GM12801 (cell line): ENCODE data around the gene C11orf58.

ENCODE experiments used
- TF ChIP-seq, protein P1 (sequence below): IDR thresholded peaks from one replicate; pipeline ENCODE4 v1.5.1; 2011; ENCODE audit warnings: control low read depth; ENCODE audit not compliant: insufficient read length; ENCODE audit errors: extremely low read depth

The C11orf58 gene

DNA sequence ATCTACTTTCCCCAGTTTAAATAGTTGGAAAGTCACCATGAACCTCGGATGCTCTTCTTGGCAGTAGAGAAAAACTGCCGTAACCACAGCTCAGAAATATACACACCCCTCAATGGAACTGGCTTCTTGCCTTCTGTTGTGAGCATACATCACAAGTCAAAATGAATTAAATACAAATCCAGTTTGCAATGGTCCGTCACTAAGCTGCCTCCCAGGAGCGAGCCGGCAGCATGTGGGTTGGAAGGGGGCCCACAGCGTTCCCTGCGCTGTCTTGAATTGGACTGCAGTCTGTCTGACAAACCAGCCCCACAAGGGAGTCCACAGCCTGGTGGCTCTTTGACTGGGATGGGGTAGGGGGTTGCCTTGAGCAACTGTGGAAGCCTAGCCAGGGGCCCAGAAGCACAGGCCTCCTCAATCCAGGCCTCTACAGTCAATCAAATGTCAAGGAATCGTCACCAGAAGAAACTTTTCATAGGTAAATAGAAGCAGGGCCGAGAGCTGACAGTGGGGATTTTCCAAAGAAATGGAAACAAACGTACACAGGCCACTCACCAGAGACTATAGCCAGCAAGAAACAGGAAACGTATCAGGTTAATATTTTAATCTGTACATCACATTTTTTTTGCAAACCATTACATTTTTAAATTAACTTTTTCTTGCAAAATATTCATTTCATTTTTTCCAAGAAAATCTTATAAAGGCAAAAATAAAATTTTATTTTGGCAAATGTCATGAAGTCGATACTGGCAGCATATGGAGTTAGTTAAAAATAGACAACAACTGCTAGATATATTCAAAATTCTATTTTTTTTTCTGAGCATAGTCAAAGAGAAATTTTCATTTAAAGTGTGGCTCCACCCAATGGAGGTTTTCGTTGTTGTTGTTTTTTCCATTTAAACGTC is 38.5 kb downstream of the C11orf58 start:
- TF ChIP-seq, protein P1, sequence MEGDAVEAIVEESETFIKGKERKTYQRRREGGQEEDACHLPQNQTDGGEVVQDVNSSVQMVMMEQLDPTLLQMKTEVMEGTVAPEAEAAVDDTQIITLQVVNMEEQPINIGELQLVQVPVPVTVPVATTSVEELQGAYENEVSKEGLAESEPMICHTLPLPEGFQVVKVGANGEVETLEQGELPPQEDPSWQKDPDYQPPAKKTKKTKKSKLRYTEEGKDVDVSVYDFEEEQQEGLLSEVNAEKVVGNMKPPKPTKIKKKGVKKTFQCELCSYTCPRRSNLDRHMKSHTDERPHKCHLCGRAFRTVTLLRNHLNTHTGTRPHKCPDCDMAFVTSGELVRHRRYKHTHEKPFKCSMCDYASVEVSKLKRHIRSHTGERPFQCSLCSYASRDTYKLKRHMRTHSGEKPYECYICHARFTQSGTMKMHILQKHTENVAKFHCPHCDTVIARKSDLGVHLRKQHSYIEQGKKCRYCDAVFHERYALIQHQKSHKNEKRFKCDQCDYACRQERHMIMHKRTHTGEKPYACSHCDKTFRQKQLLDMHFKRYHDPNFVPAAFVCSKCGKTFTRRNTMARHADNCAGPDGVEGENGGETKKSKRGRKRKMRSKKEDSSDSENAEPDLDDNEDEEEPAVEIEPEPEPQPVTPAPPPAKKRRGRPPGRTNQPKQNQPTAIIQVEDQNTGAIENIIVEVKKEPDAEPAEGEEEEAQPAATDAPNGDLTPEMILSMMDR = no peak

DNA sequence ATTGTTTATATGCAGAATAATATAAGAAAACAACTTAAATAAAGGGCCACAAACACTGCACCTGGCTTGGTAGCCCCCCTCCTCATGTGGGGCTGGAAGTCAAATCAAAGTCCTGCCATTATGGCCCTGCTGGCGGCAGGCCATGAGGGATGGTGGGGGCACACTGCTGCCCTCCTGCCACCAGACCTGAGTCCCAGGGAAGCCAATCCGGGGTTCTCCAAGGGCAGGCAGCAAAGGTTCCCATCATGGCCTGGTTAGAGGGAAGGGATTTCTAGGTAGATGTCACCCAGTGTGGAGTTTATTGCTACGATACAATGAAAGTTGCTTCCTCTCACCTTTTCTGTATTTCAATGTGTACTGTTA is 39.1 kb downstream of the C11orf58 start:
- TF ChIP-seq, protein P1 = no peak

DNA sequence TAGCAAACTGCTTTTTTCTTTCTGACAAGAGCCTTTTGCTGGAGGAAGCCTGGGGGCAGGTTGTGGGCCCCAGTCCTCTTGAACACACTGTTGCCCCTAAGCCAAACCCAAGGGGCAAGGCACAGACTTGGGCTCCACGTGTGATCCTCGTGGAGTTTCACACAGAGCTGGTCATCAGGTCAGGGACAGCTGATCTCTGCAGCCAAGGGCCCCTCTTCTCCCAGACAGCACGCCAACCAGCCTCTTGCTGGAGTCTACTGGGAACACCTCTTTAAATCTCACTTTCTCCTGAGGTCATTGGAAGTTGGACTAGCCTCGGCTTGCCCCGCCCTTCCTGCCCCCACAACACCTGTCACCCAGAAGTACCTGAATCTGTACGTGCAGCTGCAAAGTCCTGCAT is 39.8 kb downstream of the C11orf58 start:
- TF ChIP-seq, protein P1 = no peak

GRCh38 chr11:16778876-16779275 is 40.4 kb downstream of the C11orf58 start:
- TF ChIP-seq, protein P1 = no peak

DNA sequence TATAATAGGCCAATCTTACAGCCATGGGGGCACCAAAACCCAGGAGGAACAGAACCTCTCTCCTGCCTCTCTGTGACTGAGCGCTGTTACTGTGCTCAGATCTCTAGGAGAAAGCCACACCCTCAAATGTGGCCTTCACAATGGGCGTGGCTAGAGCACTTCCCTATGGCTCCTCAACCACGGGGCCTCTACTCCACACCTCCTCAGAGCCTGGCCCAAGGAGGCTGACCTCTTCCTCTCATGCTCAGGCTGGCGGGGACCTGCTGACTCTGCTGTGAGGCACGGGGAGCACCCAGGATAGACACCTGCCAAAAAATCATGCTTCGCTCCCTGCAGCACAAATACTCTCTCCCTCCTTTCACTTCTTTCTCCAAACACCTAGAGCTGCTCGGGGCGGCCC is 41.0 kb downstream of the C11orf58 start:
- TF ChIP-seq, protein P1 = no peak

DNA sequence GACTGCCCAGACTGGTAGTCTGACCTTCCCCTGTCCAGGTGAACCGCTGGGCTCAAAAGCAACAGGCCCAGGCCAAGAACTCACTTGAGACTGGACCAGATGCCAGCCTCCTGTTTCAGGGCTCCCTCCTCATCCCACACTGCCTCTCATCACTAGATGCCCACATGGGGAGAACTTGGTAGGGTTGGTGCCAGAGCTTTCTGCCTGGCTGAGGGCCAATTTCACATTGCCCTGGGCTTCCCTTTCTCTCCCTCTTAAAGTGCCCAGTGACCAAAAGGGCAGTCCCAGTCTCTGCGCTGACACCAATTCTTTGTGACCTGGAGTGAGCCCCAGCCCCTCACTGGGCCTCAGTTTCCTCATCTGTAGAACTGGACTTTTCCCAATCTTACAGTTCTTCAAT is 41.7 kb downstream of the C11orf58 start:
- TF ChIP-seq, protein P1 = no peak

GRCh38 chr11:16780698-16781550 is 42.5 kb downstream of the C11orf58 start:
- TF ChIP-seq, protein P1 = no peak
